H9 (cell line): Measurements from ENCODE around the gene COPB2. TPM values are rescaled to one million over a fixed set of nuclear protein-coding genes. Genes with fewer than 3 reads are reported as not detected.

Source experiments
- DNase-seq: peaks from one replicate; pipeline ENCODE4 v3.0.0-alpha.2; 2017
- H2AFZ ChIP-seq: one replicate; pipeline ENCODE4 v1.6.1; 2013; ENCODE audit warnings: mild to moderate bottlenecking, low read length, control low read depth, moderate library complexity
- H2AK5ac ChIP-seq: 2 replicates; pipeline ENCODE4 v1.6.1; 2013; ENCODE audit warnings: low read length, control low read depth, mixed read lengths; ENCODE audit not compliant: insufficient read length
- H2BK120ac ChIP-seq: one replicate; pipeline ENCODE4 v1.6.1; 2013; ENCODE audit warnings: low read depth, mild to moderate bottlenecking, low read length, control low read depth, inconsistent platforms; ENCODE audit not compliant: poor library complexity, severe bottlenecking
- H2BK12ac ChIP-seq: 2 replicates; pipeline ENCODE4 v1.6.1; 2013; ENCODE audit warnings: low read length, control low read depth, mixed read lengths, low read depth; ENCODE audit not compliant: insufficient read length
- H2BK15ac ChIP-seq: 2 replicates; pipeline ENCODE4 v1.6.1; 2013; ENCODE audit warnings: low read depth, low read length, control low read depth
- H2BK20ac ChIP-seq: one replicate; pipeline ENCODE4 v1.6.1; 2013; ENCODE audit warnings: low read depth, mild to moderate bottlenecking, low read length, control low read depth, inconsistent platforms; ENCODE audit not compliant: poor library complexity, severe bottlenecking
- H2BK5ac ChIP-seq: 2 replicates; pipeline ENCODE4 v1.6.1; 2013; ENCODE audit warnings: low read length, control low read depth, mixed read lengths; ENCODE audit not compliant: insufficient read length
- H3K14ac ChIP-seq: 2 replicates; pipeline ENCODE4 v1.6.1; 2013; ENCODE audit warnings: low read length, control low read depth; ENCODE audit not compliant: insufficient read depth
- H3K18ac ChIP-seq: 2 replicates; pipeline ENCODE4 v1.6.1; 2013; ENCODE audit warnings: low read depth, mild to moderate bottlenecking, mixed read lengths, low read length, control low read depth; ENCODE audit not compliant: insufficient read length
- H3K23ac ChIP-seq: 2 replicates; pipeline ENCODE4 v1.6.1; 2013; ENCODE audit warnings: low read length, control low read depth, mixed read lengths, low read depth; ENCODE audit not compliant: insufficient read length
- H3K23me2 ChIP-seq: 2 replicates; pipeline ENCODE4 v1.6.1; 2013; ENCODE audit warnings: low read depth, mild to moderate bottlenecking, mixed read lengths, low read length, control low read depth; ENCODE audit not compliant: insufficient read length, poor library complexity, severe bottlenecking
- H3K27ac ChIP-seq: 2 replicates; pipeline ENCODE4 v1.5.1; 2013; ENCODE audit warnings: low read length, control low read depth, mixed read lengths, low read depth; ENCODE audit not compliant: insufficient read length
- H3K27me3 ChIP-seq: 2 replicates; pipeline ENCODE4 v1.6.1; 2013; ENCODE audit warnings: low read length, control low read depth, inconsistent platforms; ENCODE audit not compliant: insufficient read depth
- H3K4ac ChIP-seq: 2 replicates; pipeline ENCODE4 v1.6.1; 2013; ENCODE audit warnings: low read depth, mild to moderate bottlenecking, control low read depth, inconsistent platforms, low read length, moderate library complexity
- H3K4me1 ChIP-seq: 2 replicates; pipeline ENCODE4 v1.6.1; 2013; ENCODE audit warnings: low read length, control low read depth, inconsistent platforms; ENCODE audit not compliant: insufficient read depth
- H3K4me2 ChIP-seq: 2 replicates; pipeline ENCODE4 v1.6.1; 2013; ENCODE audit warnings: low read length, control low read depth, mixed read lengths; ENCODE audit not compliant: insufficient read length, insufficient read depth
- H3K56ac ChIP-seq: 2 replicates; pipeline ENCODE4 v1.6.1; 2013; ENCODE audit warnings: low read depth, mild to moderate bottlenecking, mixed read lengths, low read length, control low read depth; ENCODE audit not compliant: insufficient read length
- H3K79me1 ChIP-seq: 2 replicates; pipeline ENCODE4 v1.6.1; 2013; ENCODE audit warnings: low read depth, mild to moderate bottlenecking, moderate library complexity, low read length, control low read depth, inconsistent platforms; ENCODE audit not compliant: insufficient read depth, poor library complexity, severe bottlenecking
- H3K79me2 ChIP-seq: 2 replicates; pipeline ENCODE4 v1.6.1; 2013; ENCODE audit warnings: low read length, control low read depth, inconsistent platforms; ENCODE audit not compliant: insufficient read depth
- H3K9ac ChIP-seq: 2 replicates; pipeline ENCODE4 v1.6.1; 2013; ENCODE audit warnings: low read length, control low read depth, mixed read lengths; ENCODE audit not compliant: insufficient read length; ENCODE audit errors: extremely low read depth
- H3K9me3 ChIP-seq: one replicate; pipeline ENCODE4 v1.6.1; 2013; ENCODE audit warnings: low read depth, low read length, inconsistent platforms; ENCODE audit not compliant: control insufficient read depth
- H3T11ph ChIP-seq: one replicate; pipeline ENCODE4 v1.6.1; 2013; ENCODE audit warnings: mild to moderate bottlenecking, low read length, control low read depth, inconsistent platforms
- H4K20me1 ChIP-seq: one replicate; pipeline ENCODE4 v1.6.1; 2013; ENCODE audit not compliant: control insufficient read depth, insufficient read length, insufficient read depth
- H4K5ac ChIP-seq: 2 replicates; pipeline ENCODE4 v1.6.1; 2013; ENCODE audit warnings: low read depth, mild to moderate bottlenecking, mixed read lengths, low read length, control low read depth; ENCODE audit not compliant: insufficient read length
- H4K8ac ChIP-seq: replicated peaks from 2 replicates; pipeline ENCODE4 v1.6.1; 2013; ENCODE audit warnings: low read length, control low read depth, mixed read lengths, low read depth; ENCODE audit not compliant: insufficient read length
- H4K91ac ChIP-seq: 2 replicates; pipeline ENCODE4 v1.6.1; 2013; ENCODE audit warnings: low read depth, mild to moderate bottlenecking, moderate library complexity, mixed read lengths, low read length, control low read depth; ENCODE audit not compliant: insufficient read length
- H3K27ac Mint-ChIP-seq, 3 experiments: 2 replicates in 2 of 3; 3 replicates in 1 of 3; pipeline ENCODE4 v1.8.0; 2020 to 2021; ENCODE audit warnings: mixed read lengths in 3 of 3, mild to moderate bottlenecking in 1 of 3, moderate library complexity in 1 of 3
- H3K27me3 Mint-ChIP-seq: 2 replicates; pipeline ENCODE4 v1.8.0; 2021; ENCODE audit warnings: low read depth, mild to moderate bottlenecking, moderate library complexity, mixed read lengths
- H3K36me3 Mint-ChIP-seq, 3 experiments: 2 replicates in 2 of 3; 3 replicates in 1 of 3; pipeline ENCODE4 v1.8.0; 2020 to 2021; ENCODE audit warnings: low read depth in 3 of 3, mixed read lengths in 3 of 3; ENCODE audit not compliant: insufficient read depth in 1 of 3
- H3K4me1 Mint-ChIP-seq, 2 experiments: 2 replicates each; pipeline ENCODE4 v1.8.0; 2020; ENCODE audit warnings: mixed read lengths in 2 of 2
- H3K4me3 Mint-ChIP-seq, 2 experiments: 2 replicates in 1 of 2; 3 replicates in 1 of 2; pipeline ENCODE4 v1.8.0; 2020 to 2021; ENCODE audit warnings: mild to moderate bottlenecking in 2 of 2, mixed read lengths in 2 of 2, moderate library complexity in 1 of 2
- H3K9me3 Mint-ChIP-seq, 2 experiments: 2 replicates in 1 of 2; 3 replicates in 1 of 2; pipeline ENCODE4 v1.8.0; 2020; ENCODE audit warnings: mild to moderate bottlenecking in 2 of 2, mixed read lengths in 2 of 2, moderate library complexity in 1 of 2
- WGBS: extraction: QIAGEN DNeasy Blood & Tissue Kit; methylation state at CpG from one replicate; pipeline ENCODE4 v1.1.7; 2013; ENCODE audit warnings: missing lambda C conversion rate, low lambda C conversion rate, mixed read lengths; ENCODE audit not compliant: insufficient read length; ENCODE audit errors: extremely low coverage; 5-methylcytosine and 5-hydroxymethylcytosine counted together
- total RNA-seq: library from RNA; stranded (reverse); gene quantifications from 2 replicates; pipeline ENCODE4 v1.2.1, GENCODE V29; 2021
- TF ChIP-seq, protein P1 (sequence below): fragments of 200-600 bp; sonication (generic); conservative IDR thresholded peaks from 3 replicates; pipeline ENCODE4 v1.8.0; 2021; ENCODE audit warnings: antibody characterized with exemption, mild to moderate bottlenecking

COPB2 gene
- total RNA-seq, 1 experiment from 2014 or later = 121 TPM

DNA sequence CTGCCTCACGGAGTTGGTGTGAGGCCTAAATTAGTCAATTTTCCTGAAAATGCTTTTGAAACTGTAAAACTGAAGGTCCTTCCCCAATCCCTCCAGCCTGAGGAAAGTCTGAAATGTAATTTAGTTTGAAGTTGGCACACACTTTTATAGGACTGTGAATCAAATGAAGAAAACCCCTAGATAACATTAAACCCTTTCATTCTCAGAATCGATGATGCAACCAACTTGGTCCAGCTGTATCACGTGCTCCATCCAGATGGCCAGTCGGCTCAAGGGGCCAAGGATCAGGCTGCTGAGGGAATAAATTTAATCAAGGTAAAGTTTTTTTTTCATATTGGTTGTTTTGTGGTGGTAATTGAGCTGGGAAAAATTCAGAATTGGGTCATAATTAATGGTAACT lies 34.0 kb downstream of the COPB2 start:
- H3K4me2 ChIP-seq = no peak overlapping the region
- H3K4me3 Mint-ChIP-seq = no peak overlapping the region
- no peak overlapping the region for H3K9ac ChIP-seq
- H4K20me1 ChIP-seq = no peaks in the 10 kb centered on the region
- H2BK20ac ChIP-seq = no peak overlapping the region
- H3K27me3 ChIP-seq = no peaks in the 10 kb centered on the region
- H3K14ac ChIP-seq = no peak overlapping the region
- H3K36me3 Mint-ChIP-seq = peaks cover 24 to 78% (median 72%) of the 10 kb centered on the region in 3 experiments; a peak in 6 of 7 replicates
- no peak overlapping the region for H3K56ac ChIP-seq
- no peak overlapping the region for H4K8ac ChIP-seq
- DNase-seq = no peak
- no peak overlapping the region for H3K4ac ChIP-seq
- no peaks in the 10 kb centered on the region for H3K79me2 ChIP-seq
- no peaks in the 10 kb centered on the region for H3K79me1 ChIP-seq
- no peak overlapping the region for H3T11ph ChIP-seq
- H4K91ac ChIP-seq = no peak overlapping the region
- no peak overlapping the region for H3K27ac Mint-ChIP-seq
- WGBS = no CpG with 5 or more reads among the region's 4 CpGs
- H3K23ac ChIP-seq = no peak overlapping the region
- H3K23me2 ChIP-seq = no peaks in the 10 kb centered on the region
- H3K4me1 Mint-ChIP-seq = peaks cover 0 to 4% of the 10 kb centered on the region in 2 experiments; a peak in 1 of 4 replicates
- no peaks in the 10 kb centered on the region for H3K9me3 ChIP-seq
- H2AFZ ChIP-seq = no peak overlapping the region
- no peak overlapping the region for H2BK12ac ChIP-seq
- H3K27me3 Mint-ChIP-seq = no peaks in the 10 kb centered on the region
- H2BK5ac ChIP-seq = no peak overlapping the region
- TF ChIP-seq, protein P1, sequence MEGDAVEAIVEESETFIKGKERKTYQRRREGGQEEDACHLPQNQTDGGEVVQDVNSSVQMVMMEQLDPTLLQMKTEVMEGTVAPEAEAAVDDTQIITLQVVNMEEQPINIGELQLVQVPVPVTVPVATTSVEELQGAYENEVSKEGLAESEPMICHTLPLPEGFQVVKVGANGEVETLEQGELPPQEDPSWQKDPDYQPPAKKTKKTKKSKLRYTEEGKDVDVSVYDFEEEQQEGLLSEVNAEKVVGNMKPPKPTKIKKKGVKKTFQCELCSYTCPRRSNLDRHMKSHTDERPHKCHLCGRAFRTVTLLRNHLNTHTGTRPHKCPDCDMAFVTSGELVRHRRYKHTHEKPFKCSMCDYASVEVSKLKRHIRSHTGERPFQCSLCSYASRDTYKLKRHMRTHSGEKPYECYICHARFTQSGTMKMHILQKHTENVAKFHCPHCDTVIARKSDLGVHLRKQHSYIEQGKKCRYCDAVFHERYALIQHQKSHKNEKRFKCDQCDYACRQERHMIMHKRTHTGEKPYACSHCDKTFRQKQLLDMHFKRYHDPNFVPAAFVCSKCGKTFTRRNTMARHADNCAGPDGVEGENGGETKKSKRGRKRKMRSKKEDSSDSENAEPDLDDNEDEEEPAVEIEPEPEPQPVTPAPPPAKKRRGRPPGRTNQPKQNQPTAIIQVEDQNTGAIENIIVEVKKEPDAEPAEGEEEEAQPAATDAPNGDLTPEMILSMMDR = no peak
- H3K9me3 Mint-ChIP-seq = no peaks in the 10 kb centered on the region
- H4K5ac ChIP-seq = no peak overlapping the region
- H3K27ac ChIP-seq = no peak overlapping the region
- H3K18ac ChIP-seq = no peak overlapping the region
- no peaks in the 10 kb centered on the region for H3K4me1 ChIP-seq
- no peak overlapping the region for H2BK15ac ChIP-seq
- no peak overlapping the region for H2AK5ac ChIP-seq
- H2BK120ac ChIP-seq = no peak overlapping the region
